Breast epithelium (tissue), 3 donors: ENCODE measurements around the gene CYP51A1.

Experiments
- CTCF ChIP-seq, 3 donors: fragments of 450-650 bp; IDR thresholded peaks; one replicate each; pipeline ENCODE4 v1.5.1; 2016 to 2017; ENCODE audit warnings: antibody characterized with exemption in 3 of 3, mild to moderate bottlenecking in 3 of 3, moderate library complexity in 3 of 3
- POLR2A ChIP-seq: fragments of 450-650 bp; IDR thresholded peaks from one replicate; pipeline ENCODE4 v1.6.1; 2016; ENCODE audit warnings: antibody characterized with exemption, mild to moderate bottlenecking, moderate library complexity

- TF ChIP-seq CTCF (IDR thresholded peaks at IDR 0.05) (no peak), POLR2A (no peak)
Observed at GRCh38 chr7:92141161-92141560, 6.9 kb upstream of the CYP51A1 start.
